ENCODE measurements around the gene AK9.

- TF ChIP-seq CTCF (IDR thresholded peaks at IDR 0.05) (no peak), POLR2A (IDR thresholded peaks at IDR 0.05) (no peak)
These were observed 10.8 kb upstream of the AK9 start for GRCh38 chr6:109701774-109702173.
